Activated naive CD8-positive, alpha-beta T cell treated with anti-CD3 and anti-CD28 coated beads, Interleukin-2, amount 50 U/mL, for 24 hours (primary cell): ENCODE data around the gene IGDCC3.

ENCODE experiments used
- ATAC-seq: fragments of 150-1000 bp; cut with Tn5 transposase; one replicate; pipeline ENCODE4 v1.10.0; 2021
- DNase-seq: peaks from one replicate; pipeline ENCODE4 v3.0.0; 2021
- H3K27ac Mint-ChIP-seq: one replicate; pipeline ENCODE4 v1.8.0; 2021; ENCODE audit warnings: mild to moderate bottlenecking, mixed read lengths
- H3K27me3 Mint-ChIP-seq: one replicate; pipeline ENCODE4 v1.8.0; 2021; ENCODE audit warnings: mixed read lengths
- H3K36me3 Mint-ChIP-seq: one replicate; pipeline ENCODE4 v1.8.0; 2021; ENCODE audit warnings: low read depth, mixed read lengths
- H3K4me1 Mint-ChIP-seq: one replicate; pipeline ENCODE4 v1.8.0; 2021; ENCODE audit warnings: mixed read lengths
- H3K4me3 Mint-ChIP-seq: one replicate; pipeline ENCODE4 v1.8.0; 2021; ENCODE audit warnings: mild to moderate bottlenecking, moderate library complexity, mixed read lengths
- H3K9me3 Mint-ChIP-seq: one replicate; pipeline ENCODE4 v1.8.0; 2021; ENCODE audit warnings: mixed read lengths

IGDCC3 gene

GRCh38 chr15:65373163-65373651, 4.6 kb downstream of the IGDCC3 start:
- ATAC-seq: no peak
- Mint-ChIP-seq H3K27me3 (peaks cover 37% of the 10 kb centered on the region), H3K4me1 (peaks cover 7% of the 10 kb centered on the region), H3K4me3 (no peak overlapping the region), H3K36me3 (no peaks in the 10 kb centered on the region), H3K9me3 (no peaks in the 10 kb centered on the region), H3K27ac (no peak overlapping the region)
- no peak for DNase-seq

GRCh38 chr15:65372787-65373067, 5.1 kb downstream of the IGDCC3 start:
- peaks cover 37% of the 10 kb centered on the region for H3K27me3 Mint-ChIP-seq
- no peak overlapping the region for H3K27ac Mint-ChIP-seq
- peaks cover 7% of the 10 kb centered on the region for H3K4me1 Mint-ChIP-seq
- no peak for ATAC-seq
- no peak overlapping the region for H3K4me3 Mint-ChIP-seq
- DNase-seq: no peak
- H3K36me3 Mint-ChIP-seq: no peaks in the 10 kb centered on the region
- H3K9me3 Mint-ChIP-seq: no peaks in the 10 kb centered on the region

- no peak overlapping the region for H3K27ac Mint-ChIP-seq
- H3K36me3 Mint-ChIP-seq: no peaks in the 10 kb centered on the region
- no peak for DNase-seq
Observed at GRCh38 chr15:65371976-65372786, 5.6 kb downstream of the IGDCC3 start.

GRCh38 chr15:65370885-65371284, 6.9 kb downstream of the IGDCC3 start:
- peaks cover 24% of the 10 kb centered on the region for H3K27me3 Mint-ChIP-seq
- no peak overlapping the region for H3K27ac Mint-ChIP-seq
- ATAC-seq: no peak
- DNase-seq: no peak
- H3K4me1 Mint-ChIP-seq: no peaks in the 10 kb centered on the region
- no peaks in the 10 kb centered on the region for H3K36me3 Mint-ChIP-seq
- H3K9me3 Mint-ChIP-seq: no peaks in the 10 kb centered on the region
- no peak overlapping the region for H3K4me3 Mint-ChIP-seq

More at GRCh38 chr15:65371976-65372786, 5.6 kb downstream of the IGDCC3 start:
- Mint-ChIP-seq H3K4me1 (peaks cover 7% of the 10 kb centered on the region), H3K27me3 (peaks cover 36% of the 10 kb centered on the region), H3K9me3 (no peaks in the 10 kb centered on the region), H3K4me3 (no peak overlapping the region)
- no peak for ATAC-seq

GRCh38 chr15:65369651-65370050, 8.2 kb downstream of the IGDCC3 start:
- Mint-ChIP-seq H3K27me3 (peaks cover 11% of the 10 kb centered on the region), H3K4me1 (no peaks in the 10 kb centered on the region), H3K27ac (no peak overlapping the region), H3K36me3 (no peaks in the 10 kb centered on the region), H3K9me3 (no peaks in the 10 kb centered on the region), H3K4me3 (no peak overlapping the region)
- ATAC-seq (no peak), DNase-seq (no peak)

GRCh38 chr15:65369212-65369547, 8.6 kb downstream of the IGDCC3 start:
- DNase-seq: no peak
- H3K4me3 Mint-ChIP-seq: no peak overlapping the region
- peaks cover 8% of the 10 kb centered on the region for H3K27me3 Mint-ChIP-seq
- no peak for ATAC-seq
- no peak overlapping the region for H3K27ac Mint-ChIP-seq
- no peaks in the 10 kb centered on the region for H3K36me3 Mint-ChIP-seq
- no peaks in the 10 kb centered on the region for H3K9me3 Mint-ChIP-seq
- H3K4me1 Mint-ChIP-seq: no peaks in the 10 kb centered on the region

- H3K4me1 Mint-ChIP-seq: no peaks in the 10 kb centered on the region
- H3K27me3 Mint-ChIP-seq: peaks cover 3% of the 10 kb centered on the region
- no peaks in the 10 kb centered on the region for H3K9me3 Mint-ChIP-seq
- no peak overlapping the region for H3K27ac Mint-ChIP-seq
- no peaks in the 10 kb centered on the region for H3K36me3 Mint-ChIP-seq
- H3K4me3 Mint-ChIP-seq: no peak overlapping the region
- DNase-seq (no peak), ATAC-seq (no peak)
Observed at GRCh38 chr15:65368302-65369211, 9.2 kb downstream of the IGDCC3 start.

GRCh38 chr15:65366122-65366892, 11.5 kb downstream of the IGDCC3 start:
- no peak for DNase-seq
- H3K9me3 Mint-ChIP-seq: no peaks in the 10 kb centered on the region
- H3K27me3 Mint-ChIP-seq: peaks cover 6% of the 10 kb centered on the region
- ATAC-seq: no peak
- H3K36me3 Mint-ChIP-seq: no peaks in the 10 kb centered on the region
- no peak overlapping the region for H3K4me3 Mint-ChIP-seq
- H3K27ac Mint-ChIP-seq: no peak overlapping the region
- H3K4me1 Mint-ChIP-seq: no peaks in the 10 kb centered on the region

- Mint-ChIP-seq H3K9me3 (no peaks in the 10 kb centered on the region), H3K27me3 (peaks cover 6% of the 10 kb centered on the region), H3K4me3 (no peak overlapping the region), H3K36me3 (no peaks in the 10 kb centered on the region), H3K27ac (no peak overlapping the region), H3K4me1 (no peaks in the 10 kb centered on the region)
- no peak for DNase-seq
- no peak for ATAC-seq
Observed at GRCh38 chr15:65365229-65365628, 12.6 kb downstream of the IGDCC3 start.

GRCh38 chr15:65363766-65364165, 14.0 kb downstream of the IGDCC3 start:
- Mint-ChIP-seq H3K4me1 (no peaks in the 10 kb centered on the region), H3K9me3 (no peaks in the 10 kb centered on the region), H3K27ac (no peak overlapping the region), H3K27me3 (peaks cover 8% of the 10 kb centered on the region), H3K4me3 (no peak overlapping the region), H3K36me3 (no peaks in the 10 kb centered on the region)
- DNase-seq (no peak), ATAC-seq (no peak)

- Mint-ChIP-seq H3K9me3 (no peaks in the 10 kb centered on the region), H3K4me3 (no peak overlapping the region), H3K36me3 (no peaks in the 10 kb centered on the region), H3K27ac (no peak overlapping the region), H3K4me1 (no peaks in the 10 kb centered on the region), H3K27me3 (peaks cover 8% of the 10 kb centered on the region)
- no peak for ATAC-seq
- DNase-seq: no peak
Observed at GRCh38 chr15:65363306-65363705, 14.5 kb downstream of the IGDCC3 start.

- ATAC-seq: no peak
- no peak overlapping the region for H3K4me3 Mint-ChIP-seq
- H3K27me3 Mint-ChIP-seq: peaks cover 16% of the 10 kb centered on the region
Observed at GRCh38 chr15:65362491-65362890, 15.3 kb downstream of the IGDCC3 start.

GRCh38 chr15:65361708-65362459, 15.9 kb downstream of the IGDCC3 start:
- ATAC-seq: no peak
- Mint-ChIP-seq H3K36me3 (no peaks in the 10 kb centered on the region), H3K27ac (no peak overlapping the region), H3K4me3 (no peak overlapping the region), H3K27me3 (peaks cover 19% of the 10 kb centered on the region), H3K9me3 (no peaks in the 10 kb centered on the region), H3K4me1 (no peaks in the 10 kb centered on the region)
- DNase-seq: no peak

More at GRCh38 chr15:65362491-65362890, 15.3 kb downstream of the IGDCC3 start:
- no peak for DNase-seq
- H3K36me3 Mint-ChIP-seq: no peaks in the 10 kb centered on the region
- H3K27ac Mint-ChIP-seq: no peak overlapping the region
- no peaks in the 10 kb centered on the region for H3K9me3 Mint-ChIP-seq
- H3K4me1 Mint-ChIP-seq: no peaks in the 10 kb centered on the region

GRCh38 chr15:65360506-65360905, 17.3 kb downstream of the IGDCC3 start:
- H3K36me3 Mint-ChIP-seq: no peaks in the 10 kb centered on the region
- H3K9me3 Mint-ChIP-seq: no peaks in the 10 kb centered on the region
- peaks cover 4% of the 10 kb centered on the region for H3K4me1 Mint-ChIP-seq
- H3K27ac Mint-ChIP-seq: no peak overlapping the region
- DNase-seq (no peak), ATAC-seq (no peak)
- no peak overlapping the region for H3K4me3 Mint-ChIP-seq
- peaks cover 32% of the 10 kb centered on the region for H3K27me3 Mint-ChIP-seq
